H9 (cell line): Measurements from ENCODE around the gene ATE1. TPM values are rescaled to one million over a fixed set of nuclear protein-coding genes. Genes with fewer than 3 reads are reported as not detected.

Source experiments
- DNase-seq: peaks from one replicate; pipeline ENCODE4 v3.0.0-alpha.2; 2017
- H2AFZ ChIP-seq: one replicate; pipeline ENCODE4 v1.6.1; 2013; ENCODE audit warnings: mild to moderate bottlenecking, low read length, control low read depth, moderate library complexity
- H2AK5ac ChIP-seq: 2 replicates; pipeline ENCODE4 v1.6.1; 2013; ENCODE audit warnings: low read length, control low read depth, mixed read lengths; ENCODE audit not compliant: insufficient read length
- H2BK120ac ChIP-seq: one replicate; pipeline ENCODE4 v1.6.1; 2013; ENCODE audit warnings: low read depth, mild to moderate bottlenecking, low read length, control low read depth, inconsistent platforms; ENCODE audit not compliant: poor library complexity, severe bottlenecking
- H2BK12ac ChIP-seq: 2 replicates; pipeline ENCODE4 v1.6.1; 2013; ENCODE audit warnings: low read length, control low read depth, mixed read lengths, low read depth; ENCODE audit not compliant: insufficient read length
- H2BK15ac ChIP-seq: 2 replicates; pipeline ENCODE4 v1.6.1; 2013; ENCODE audit warnings: low read depth, low read length, control low read depth
- H2BK20ac ChIP-seq: one replicate; pipeline ENCODE4 v1.6.1; 2013; ENCODE audit warnings: low read depth, mild to moderate bottlenecking, low read length, control low read depth, inconsistent platforms; ENCODE audit not compliant: poor library complexity, severe bottlenecking
- H2BK5ac ChIP-seq: 2 replicates; pipeline ENCODE4 v1.6.1; 2013; ENCODE audit warnings: low read length, control low read depth, mixed read lengths; ENCODE audit not compliant: insufficient read length
- H3K14ac ChIP-seq: 2 replicates; pipeline ENCODE4 v1.6.1; 2013; ENCODE audit warnings: low read length, control low read depth; ENCODE audit not compliant: insufficient read depth
- H3K18ac ChIP-seq: 2 replicates; pipeline ENCODE4 v1.6.1; 2013; ENCODE audit warnings: low read depth, mild to moderate bottlenecking, mixed read lengths, low read length, control low read depth; ENCODE audit not compliant: insufficient read length
- H3K23ac ChIP-seq: 2 replicates; pipeline ENCODE4 v1.6.1; 2013; ENCODE audit warnings: low read length, control low read depth, mixed read lengths, low read depth; ENCODE audit not compliant: insufficient read length
- H3K23me2 ChIP-seq: 2 replicates; pipeline ENCODE4 v1.6.1; 2013; ENCODE audit warnings: low read depth, mild to moderate bottlenecking, mixed read lengths, low read length, control low read depth; ENCODE audit not compliant: insufficient read length, poor library complexity, severe bottlenecking
- H3K27ac ChIP-seq: 2 replicates; pipeline ENCODE4 v1.5.1; 2013; ENCODE audit warnings: low read length, control low read depth, mixed read lengths, low read depth; ENCODE audit not compliant: insufficient read length
- H3K27me3 ChIP-seq: 2 replicates; pipeline ENCODE4 v1.6.1; 2013; ENCODE audit warnings: low read length, control low read depth, inconsistent platforms; ENCODE audit not compliant: insufficient read depth
- H3K4ac ChIP-seq: 2 replicates; pipeline ENCODE4 v1.6.1; 2013; ENCODE audit warnings: low read depth, mild to moderate bottlenecking, control low read depth, inconsistent platforms, low read length, moderate library complexity
- H3K4me1 ChIP-seq: 2 replicates; pipeline ENCODE4 v1.6.1; 2013; ENCODE audit warnings: low read length, control low read depth, inconsistent platforms; ENCODE audit not compliant: insufficient read depth
- H3K4me2 ChIP-seq: 2 replicates; pipeline ENCODE4 v1.6.1; 2013; ENCODE audit warnings: low read length, control low read depth, mixed read lengths; ENCODE audit not compliant: insufficient read length, insufficient read depth
- H3K56ac ChIP-seq: 2 replicates; pipeline ENCODE4 v1.6.1; 2013; ENCODE audit warnings: low read depth, mild to moderate bottlenecking, mixed read lengths, low read length, control low read depth; ENCODE audit not compliant: insufficient read length
- H3K79me1 ChIP-seq: 2 replicates; pipeline ENCODE4 v1.6.1; 2013; ENCODE audit warnings: low read depth, mild to moderate bottlenecking, moderate library complexity, low read length, control low read depth, inconsistent platforms; ENCODE audit not compliant: insufficient read depth, poor library complexity, severe bottlenecking
- H3K79me2 ChIP-seq: 2 replicates; pipeline ENCODE4 v1.6.1; 2013; ENCODE audit warnings: low read length, control low read depth, inconsistent platforms; ENCODE audit not compliant: insufficient read depth
- H3K9ac ChIP-seq: 2 replicates; pipeline ENCODE4 v1.6.1; 2013; ENCODE audit warnings: low read length, control low read depth, mixed read lengths; ENCODE audit not compliant: insufficient read length; ENCODE audit errors: extremely low read depth
- H3K9me3 ChIP-seq: one replicate; pipeline ENCODE4 v1.6.1; 2013; ENCODE audit warnings: low read depth, low read length, inconsistent platforms; ENCODE audit not compliant: control insufficient read depth
- H3T11ph ChIP-seq: one replicate; pipeline ENCODE4 v1.6.1; 2013; ENCODE audit warnings: mild to moderate bottlenecking, low read length, control low read depth, inconsistent platforms
- H4K20me1 ChIP-seq: one replicate; pipeline ENCODE4 v1.6.1; 2013; ENCODE audit not compliant: control insufficient read depth, insufficient read length, insufficient read depth
- H4K5ac ChIP-seq: 2 replicates; pipeline ENCODE4 v1.6.1; 2013; ENCODE audit warnings: low read depth, mild to moderate bottlenecking, mixed read lengths, low read length, control low read depth; ENCODE audit not compliant: insufficient read length
- H4K8ac ChIP-seq: replicated peaks from 2 replicates; pipeline ENCODE4 v1.6.1; 2013; ENCODE audit warnings: low read length, control low read depth, mixed read lengths, low read depth; ENCODE audit not compliant: insufficient read length
- H4K91ac ChIP-seq: 2 replicates; pipeline ENCODE4 v1.6.1; 2013; ENCODE audit warnings: low read depth, mild to moderate bottlenecking, moderate library complexity, mixed read lengths, low read length, control low read depth; ENCODE audit not compliant: insufficient read length
- H3K27ac Mint-ChIP-seq, 3 experiments: 2 replicates in 2 of 3; 3 replicates in 1 of 3; pipeline ENCODE4 v1.8.0; 2020 to 2021; ENCODE audit warnings: mixed read lengths in 3 of 3, mild to moderate bottlenecking in 1 of 3, moderate library complexity in 1 of 3
- H3K27me3 Mint-ChIP-seq: 2 replicates; pipeline ENCODE4 v1.8.0; 2021; ENCODE audit warnings: low read depth, mild to moderate bottlenecking, moderate library complexity, mixed read lengths
- H3K36me3 Mint-ChIP-seq, 3 experiments: 2 replicates in 2 of 3; 3 replicates in 1 of 3; pipeline ENCODE4 v1.8.0; 2020 to 2021; ENCODE audit warnings: low read depth in 3 of 3, mixed read lengths in 3 of 3; ENCODE audit not compliant: insufficient read depth in 1 of 3
- H3K4me1 Mint-ChIP-seq, 2 experiments: 2 replicates each; pipeline ENCODE4 v1.8.0; 2020; ENCODE audit warnings: mixed read lengths in 2 of 2
- H3K4me3 Mint-ChIP-seq, 2 experiments: 2 replicates in 1 of 2; 3 replicates in 1 of 2; pipeline ENCODE4 v1.8.0; 2020 to 2021; ENCODE audit warnings: mild to moderate bottlenecking in 2 of 2, mixed read lengths in 2 of 2, moderate library complexity in 1 of 2
- H3K9me3 Mint-ChIP-seq, 2 experiments: 2 replicates in 1 of 2; 3 replicates in 1 of 2; pipeline ENCODE4 v1.8.0; 2020; ENCODE audit warnings: mild to moderate bottlenecking in 2 of 2, mixed read lengths in 2 of 2, moderate library complexity in 1 of 2
- WGBS: extraction: QIAGEN DNeasy Blood & Tissue Kit; methylation state at CpG from one replicate; pipeline ENCODE4 v1.1.7; 2013; ENCODE audit warnings: missing lambda C conversion rate, low lambda C conversion rate, mixed read lengths; ENCODE audit not compliant: insufficient read length; ENCODE audit errors: extremely low coverage; 5-methylcytosine and 5-hydroxymethylcytosine counted together
- total RNA-seq: library from RNA; stranded (reverse); gene quantifications from 2 replicates; pipeline ENCODE4 v1.2.1, GENCODE V29; 2021
- TF ChIP-seq, protein P1 (sequence below): fragments of 200-600 bp; sonication (generic); conservative IDR thresholded peaks from 3 replicates; pipeline ENCODE4 v1.8.0; 2021; ENCODE audit warnings: antibody characterized with exemption, mild to moderate bottlenecking

ATE1 gene
- total RNA-seq, 1 experiment from 2014 or later, result 29.0 TPM

GRCh38 chr10:121873236-121873635 is 54.6 kb downstream of the ATE1 start:
- DNase-seq, result no peak
- Histone ChIP-seq H2BK120ac (no peak overlapping the region), H3K79me2 (no peaks in the 10 kb centered on the region), H4K5ac (no peak overlapping the region), H3K23me2 (no peaks in the 10 kb centered on the region), H3T11ph (no peak overlapping the region), H3K23ac (no peak overlapping the region), H3K18ac (no peak overlapping the region), H3K9ac (no peak overlapping the region), H4K20me1 (no peaks in the 10 kb centered on the region), H3K14ac (no peak overlapping the region), H4K91ac (no peak overlapping the region), H2BK5ac (no peak overlapping the region), H3K4me1 (no peaks in the 10 kb centered on the region), H3K9me3 (no peaks in the 10 kb centered on the region), H3K4ac (no peak overlapping the region), H2BK12ac (no peak overlapping the region), H4K8ac (no peak overlapping the region), H2AK5ac (no peak overlapping the region), H3K27me3 (no peaks in the 10 kb centered on the region), H2BK15ac (no peak overlapping the region), H2BK20ac (no peak overlapping the region), H3K4me2 (no peak overlapping the region), H3K27ac (no peak overlapping the region), H3K79me1 (no peaks in the 10 kb centered on the region), H3K56ac (no peak overlapping the region), H2AFZ (no peak overlapping the region)
- no CpG with 5 or more reads among the region's 3 CpGs for WGBS
- H3K36me3 Mint-ChIP-seq, result peaks cover 6 to 32% (median 18%) of the 10 kb centered on the region in 3 experiments; a peak in 6 of 7 replicates
- H3K9me3 Mint-ChIP-seq, result no peaks in the 10 kb centered on the region; a peak in 1 of 5 replicates
- TF ChIP-seq, protein P1, sequence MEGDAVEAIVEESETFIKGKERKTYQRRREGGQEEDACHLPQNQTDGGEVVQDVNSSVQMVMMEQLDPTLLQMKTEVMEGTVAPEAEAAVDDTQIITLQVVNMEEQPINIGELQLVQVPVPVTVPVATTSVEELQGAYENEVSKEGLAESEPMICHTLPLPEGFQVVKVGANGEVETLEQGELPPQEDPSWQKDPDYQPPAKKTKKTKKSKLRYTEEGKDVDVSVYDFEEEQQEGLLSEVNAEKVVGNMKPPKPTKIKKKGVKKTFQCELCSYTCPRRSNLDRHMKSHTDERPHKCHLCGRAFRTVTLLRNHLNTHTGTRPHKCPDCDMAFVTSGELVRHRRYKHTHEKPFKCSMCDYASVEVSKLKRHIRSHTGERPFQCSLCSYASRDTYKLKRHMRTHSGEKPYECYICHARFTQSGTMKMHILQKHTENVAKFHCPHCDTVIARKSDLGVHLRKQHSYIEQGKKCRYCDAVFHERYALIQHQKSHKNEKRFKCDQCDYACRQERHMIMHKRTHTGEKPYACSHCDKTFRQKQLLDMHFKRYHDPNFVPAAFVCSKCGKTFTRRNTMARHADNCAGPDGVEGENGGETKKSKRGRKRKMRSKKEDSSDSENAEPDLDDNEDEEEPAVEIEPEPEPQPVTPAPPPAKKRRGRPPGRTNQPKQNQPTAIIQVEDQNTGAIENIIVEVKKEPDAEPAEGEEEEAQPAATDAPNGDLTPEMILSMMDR, result no peak
- no peak overlapping the region for H3K4me3 Mint-ChIP-seq
- H3K27ac Mint-ChIP-seq, result no peak overlapping the region; a peak in 2 of 7 replicates
- no peaks in the 10 kb centered on the region for H3K27me3 Mint-ChIP-seq
- H3K4me1 Mint-ChIP-seq, result peaks cover 4 to 5% of the 10 kb centered on the region in 2 experiments; a peak in 3 of 4 replicates
